Gastroesophageal sphincter (tissue), 2 donors: ENCODE data around the gene HMGN2.

Experiments used
- EP300 ChIP-seq: sonication (generic); formaldehyde crosslinking; IDR thresholded peaks from one replicate; pipeline ENCODE4 v1.6.1; 2017; ENCODE audit warnings: antibody characterized with exemption, mild to moderate bottlenecking
- POLR2A ChIP-seq, 2 donors: fragments of 450-650 bp; IDR thresholded peaks; one replicate each; pipeline ENCODE4 v1.6.1; 2017; ENCODE audit warnings: antibody characterized with exemption in 2 of 2, mild to moderate bottlenecking in 2 of 2, moderate library complexity in 1 of 2
- POLR2AphosphoS5 ChIP-seq: sonication (generic); formaldehyde crosslinking; IDR thresholded peaks from one replicate; pipeline ENCODE4 v1.6.1; 2017; ENCODE audit warnings: antibody characterized with exemption

DNA sequence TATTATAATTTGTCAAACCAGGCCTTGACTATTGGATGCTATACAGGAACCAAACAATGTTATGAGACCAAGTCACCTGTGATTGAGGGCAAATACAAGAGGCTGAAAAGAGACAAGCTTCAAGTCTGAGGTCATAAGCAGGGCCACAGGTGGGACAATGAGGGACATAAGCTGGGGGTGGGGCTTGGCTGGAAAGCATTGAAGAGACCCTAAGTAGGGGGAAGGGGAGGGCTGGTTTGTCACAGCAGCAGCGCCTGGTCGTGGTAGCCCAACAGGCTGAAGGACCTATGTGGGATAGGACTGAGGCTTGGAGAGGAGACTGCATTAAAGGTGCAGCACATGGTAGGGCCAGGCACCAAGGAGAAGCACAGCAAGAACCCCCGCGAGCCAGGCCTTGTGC, 17.9 kb downstream of the HMGN2 start:
- TF ChIP-seq EP300 (no peak), POLR2A (IDR thresholded peaks at IDR 0.05) (no peak), POLR2AphosphoS5 (no peak)
